Inflammatory macrophage treated with lipopolysaccharide for 4 hours (primary cell): Measurements from ENCODE around the gene KIFC3.
"Not testable (repeated sequence)": the region's sequence is repeated elsewhere in the genome, so short reads cannot be mapped to it uniquely, and the experiment has no call there.

Experiments used
- DNase-seq: peaks from one replicate; pipeline ENCODE4 v3.0.0-alpha.2; 2020

The KIFC3 gene

DNA sequence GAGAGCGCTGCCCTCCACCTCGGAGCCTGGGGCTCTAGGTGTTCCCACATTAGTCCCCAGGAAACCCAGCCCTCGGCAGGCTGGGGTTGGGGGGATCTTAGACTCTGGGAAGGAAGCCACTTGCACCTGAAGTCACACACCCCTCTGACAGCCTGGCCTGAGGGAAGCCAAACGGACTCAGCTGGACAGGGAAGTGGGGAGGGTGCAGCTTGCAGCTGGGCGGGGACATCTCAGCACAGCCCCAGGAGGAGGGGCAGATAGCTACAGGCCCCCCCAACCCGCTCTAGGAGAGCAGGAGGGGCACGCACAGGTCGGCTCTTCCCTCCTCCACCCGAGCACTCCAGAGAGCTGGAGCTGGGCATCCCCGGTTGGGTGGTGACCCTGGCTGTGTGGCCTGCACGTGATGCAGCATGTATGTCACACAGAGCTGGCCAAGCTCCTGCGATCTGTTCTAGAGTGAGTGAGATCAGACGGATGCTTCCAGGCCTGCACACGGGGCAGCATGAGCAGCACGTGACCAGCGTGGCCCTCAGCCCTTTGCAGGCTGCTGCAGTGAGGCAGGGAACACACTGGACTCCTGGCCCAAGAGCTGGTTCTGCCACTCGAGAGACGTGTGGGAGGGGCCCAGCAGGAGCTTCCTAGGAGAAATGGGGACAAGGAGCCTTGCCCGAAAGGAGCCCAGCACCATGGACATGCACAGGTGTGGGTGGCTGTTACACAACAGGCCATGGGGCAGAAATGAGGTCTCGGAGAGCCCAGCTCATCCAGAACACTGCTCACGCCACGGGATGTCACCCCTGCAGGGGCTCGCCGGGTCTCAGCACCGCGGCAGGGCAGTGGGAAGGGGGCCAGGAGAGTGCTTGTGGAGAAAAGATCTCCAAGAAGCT is 15.4 kb downstream of the KIFC3 start:
- DNase-seq = no peak

DNA sequence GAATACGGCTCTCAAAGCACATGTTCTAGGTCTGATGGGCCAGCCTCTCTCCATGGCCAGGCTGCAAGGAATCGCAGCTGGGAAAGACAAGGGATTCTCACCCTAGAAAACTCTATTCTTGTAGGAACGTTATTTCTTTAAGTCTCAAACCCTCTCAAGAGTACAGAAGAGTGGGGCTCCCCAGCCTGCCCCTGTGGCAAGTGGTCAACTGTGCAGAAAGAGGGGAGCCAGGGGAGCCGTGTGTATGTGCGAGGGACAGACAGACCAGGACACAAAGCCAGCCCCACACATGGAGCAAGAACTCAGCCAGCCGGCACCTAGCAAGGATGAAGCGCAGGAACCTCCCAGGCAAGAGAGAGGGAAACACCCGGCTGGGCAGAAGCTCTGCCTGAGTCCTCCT is 16.4 kb downstream of the KIFC3 start:
- no peak for DNase-seq

GRCh38 chr16:57785385-57785784 is 16.9 kb downstream of the KIFC3 start:
- no peak for DNase-seq

DNA sequence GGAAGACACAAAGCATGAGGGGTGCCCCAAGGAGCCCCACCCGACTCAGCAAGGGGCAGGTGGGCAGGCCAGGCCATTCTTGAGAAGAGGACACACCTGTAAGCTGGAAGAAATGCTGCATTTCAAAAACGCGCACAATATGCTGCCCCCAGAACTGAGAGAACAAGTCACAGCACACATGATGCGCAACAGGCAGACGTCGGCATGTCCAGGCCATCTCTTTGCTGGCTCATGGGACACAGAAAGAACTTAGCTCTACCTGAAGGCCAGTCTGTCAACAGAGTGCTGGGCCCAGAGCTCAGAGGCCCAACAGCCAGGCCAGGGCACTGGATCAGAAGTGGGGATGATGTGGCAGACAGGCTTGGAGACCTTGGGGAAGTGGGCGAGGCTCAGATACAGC is 18.0 kb downstream of the KIFC3 start:
- DNase-seq = no peak

GRCh38 chr16:57783883-57784282 is 18.4 kb downstream of the KIFC3 start:
- DNase-seq = no peak

- DNase-seq = no peak
Measured at GRCh38 chr16:57783116-57783515, 19.2 kb downstream of the KIFC3 start.

- not testable (repeated sequence) for DNase-seq
Measured at GRCh38 chr16:57782607-57783055, 19.7 kb downstream of the KIFC3 start.

DNA sequence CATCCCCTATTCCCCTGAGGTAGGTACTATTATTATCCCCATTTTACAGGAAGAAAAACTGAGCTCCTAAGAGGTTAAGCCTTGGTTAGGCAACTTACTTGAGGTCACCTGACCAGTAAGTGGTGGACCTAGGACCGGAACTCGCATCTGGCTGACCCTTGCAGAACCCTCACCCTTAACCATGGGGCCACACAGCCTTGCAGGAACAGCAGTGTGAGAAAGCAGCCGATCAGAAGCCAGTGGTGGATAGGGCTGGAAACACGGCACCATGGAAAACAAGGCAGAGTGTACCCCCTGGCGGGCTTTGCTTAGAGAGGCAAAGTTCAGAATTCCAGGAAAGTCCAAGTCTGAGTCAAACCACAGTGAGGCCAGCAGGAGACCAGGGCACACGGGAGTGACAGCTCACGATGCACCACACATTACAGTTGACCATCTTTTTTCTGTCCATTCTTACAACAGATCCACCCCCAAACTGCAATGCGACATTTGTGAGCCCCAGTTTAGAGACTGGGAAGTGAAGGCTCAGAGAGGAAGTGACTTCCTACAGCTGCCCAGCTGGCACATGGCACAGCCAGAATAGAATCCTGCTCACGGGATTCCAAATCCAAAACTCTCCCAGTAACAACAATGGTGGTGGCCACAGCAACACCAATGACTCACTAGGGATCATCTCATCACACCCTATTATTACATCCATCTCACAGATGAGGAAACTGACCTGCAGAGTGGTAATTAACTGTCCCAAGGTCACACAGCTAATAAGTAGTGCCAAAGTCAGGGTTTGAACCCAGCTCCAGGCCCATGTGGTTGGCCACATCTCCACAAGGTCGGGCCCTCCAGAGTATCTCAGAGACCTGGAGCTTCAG is 20.3 kb downstream of the KIFC3 start:
- peak; percentile 65 for DNase-seq

DNA sequence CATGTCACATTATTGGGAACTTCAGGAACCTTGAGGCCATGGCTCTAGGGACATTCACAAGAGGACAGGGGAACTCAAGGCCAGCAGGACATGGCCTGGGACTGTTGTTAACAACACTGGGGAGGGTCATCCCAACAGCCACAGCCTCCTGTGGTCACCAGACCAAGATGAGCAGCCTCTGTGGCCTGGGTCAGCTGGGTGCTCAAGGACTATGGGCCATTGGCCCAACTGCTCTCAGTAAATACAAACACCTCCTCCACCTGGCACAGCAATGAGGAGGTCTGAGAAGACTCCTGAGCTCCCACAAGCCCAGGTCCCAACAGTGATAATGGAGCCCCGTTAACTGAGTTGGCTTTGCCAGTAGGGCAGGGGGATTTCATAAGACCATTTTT is 20.9 kb downstream of the KIFC3 start:
- DNase-seq = no peak

GRCh38 chr16:57779836-57780235 is 22.5 kb downstream of the KIFC3 start:
- DNase-seq = not testable (repeated sequence)

- DNase-seq = no peak
Measured at GRCh38 chr16:57778658-57779057, 23.6 kb downstream of the KIFC3 start.

DNA sequence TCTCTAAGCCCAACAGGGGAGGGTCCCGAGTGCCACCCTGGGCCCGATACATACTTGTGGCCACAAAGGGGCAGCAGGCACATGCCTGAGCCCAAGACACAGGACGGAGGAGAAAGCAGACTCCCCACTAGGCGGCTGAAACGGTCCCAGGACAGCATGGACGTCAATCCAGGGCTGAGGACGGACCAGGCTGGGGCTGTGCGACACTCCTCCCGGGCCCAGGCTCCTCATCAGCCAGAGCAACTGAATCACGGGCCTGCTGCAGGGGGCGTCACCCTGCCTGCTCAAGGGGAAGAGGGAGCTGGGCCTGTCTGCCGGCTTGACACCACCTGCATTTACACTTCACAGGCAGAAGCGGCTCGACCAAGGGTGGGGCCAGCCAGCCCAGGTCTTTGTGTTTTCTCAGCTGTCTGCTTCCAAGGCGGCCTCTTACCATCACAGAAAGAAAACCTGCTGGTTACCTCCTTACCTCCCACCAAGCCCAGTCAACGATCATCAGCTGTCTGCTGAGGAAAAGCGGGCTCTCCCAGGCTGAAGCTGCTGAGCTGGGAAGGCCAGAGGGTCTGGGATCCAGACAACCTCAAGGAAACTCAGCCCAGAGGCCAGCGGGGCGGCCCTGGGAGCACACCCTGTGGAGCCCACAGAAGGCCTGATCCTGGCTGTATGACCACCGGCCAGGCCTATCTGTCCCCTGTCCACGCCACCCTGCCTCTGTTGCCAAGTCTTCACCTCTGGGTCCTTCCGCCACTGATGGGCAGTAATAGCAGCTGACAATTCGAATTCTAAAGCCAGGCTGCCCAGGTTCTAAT is 26.4 kb downstream of the KIFC3 start:
- no peak for DNase-seq

DNA sequence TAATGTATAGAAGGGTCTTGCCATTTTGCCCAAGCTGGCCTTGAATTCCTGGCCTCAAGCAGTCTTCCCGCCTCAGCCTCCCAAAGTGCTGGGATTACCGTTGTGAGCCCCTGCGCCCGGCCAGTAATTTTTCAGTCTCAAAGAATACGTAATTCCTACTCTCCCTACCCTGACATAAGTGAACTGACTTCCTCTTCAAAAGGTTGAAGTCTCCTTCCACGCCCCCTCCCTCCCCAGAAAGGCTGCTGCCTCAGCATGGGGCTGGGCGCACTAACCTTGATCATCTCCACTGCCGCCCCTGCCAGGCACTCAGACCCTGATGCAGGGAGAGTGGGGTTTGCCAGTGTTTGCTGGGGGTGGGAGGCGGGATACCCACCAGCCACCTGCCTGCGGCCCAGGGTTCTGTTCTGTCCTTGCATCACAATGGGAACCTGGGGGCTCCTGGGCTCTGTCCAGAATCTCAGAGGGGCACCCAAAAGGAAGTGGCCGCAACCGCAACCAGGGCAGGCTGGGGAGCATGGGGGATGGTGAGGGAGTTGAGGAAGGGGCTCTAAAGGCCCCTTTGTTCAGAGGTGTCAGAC is 27.5 kb downstream of the KIFC3 start:
- no peak for DNase-seq

GRCh38 chr16:57773655-57774295 is 28.5 kb downstream of the KIFC3 start:
- DNase-seq = peak; percentile 13

GRCh38 chr16:57773019-57773418 is 29.3 kb downstream of the KIFC3 start:
- DNase-seq = no peak

DNA sequence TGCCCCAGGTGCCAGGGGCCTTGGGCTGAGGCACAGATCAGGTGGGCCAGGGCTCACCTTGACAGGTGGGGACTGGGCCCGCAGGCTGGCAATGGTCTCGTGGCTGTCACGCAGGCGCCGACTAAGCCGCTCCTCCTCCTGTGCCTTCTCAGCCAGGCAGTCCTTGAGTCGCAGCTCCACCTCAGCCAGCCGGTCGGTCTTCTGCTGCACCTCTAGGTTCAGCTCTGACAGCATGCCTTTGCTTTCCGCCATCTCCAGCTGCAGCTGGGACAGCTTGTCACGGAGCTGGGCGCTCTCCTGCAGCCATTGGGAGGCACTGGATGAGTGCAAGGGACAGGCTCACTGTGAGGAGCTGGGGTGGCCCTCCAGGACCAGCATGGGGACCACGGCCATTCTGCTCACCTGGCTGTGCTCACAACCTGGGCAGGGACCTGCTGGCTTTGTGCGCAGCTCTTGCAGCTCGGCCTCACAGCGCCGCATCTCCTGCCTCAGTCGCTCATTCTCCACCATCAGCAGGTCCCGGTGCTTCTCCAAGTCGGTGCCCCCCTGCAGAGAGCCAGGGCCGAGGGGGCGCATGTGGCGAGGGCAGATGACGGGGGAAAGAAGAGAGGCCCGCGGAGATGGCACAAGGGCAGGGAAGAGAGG is 31.0 kb downstream of the KIFC3 start:
- no peak for DNase-seq

GRCh38 chr16:57770361-57770760 is 31.9 kb downstream of the KIFC3 start:
- no peak for DNase-seq

DNA sequence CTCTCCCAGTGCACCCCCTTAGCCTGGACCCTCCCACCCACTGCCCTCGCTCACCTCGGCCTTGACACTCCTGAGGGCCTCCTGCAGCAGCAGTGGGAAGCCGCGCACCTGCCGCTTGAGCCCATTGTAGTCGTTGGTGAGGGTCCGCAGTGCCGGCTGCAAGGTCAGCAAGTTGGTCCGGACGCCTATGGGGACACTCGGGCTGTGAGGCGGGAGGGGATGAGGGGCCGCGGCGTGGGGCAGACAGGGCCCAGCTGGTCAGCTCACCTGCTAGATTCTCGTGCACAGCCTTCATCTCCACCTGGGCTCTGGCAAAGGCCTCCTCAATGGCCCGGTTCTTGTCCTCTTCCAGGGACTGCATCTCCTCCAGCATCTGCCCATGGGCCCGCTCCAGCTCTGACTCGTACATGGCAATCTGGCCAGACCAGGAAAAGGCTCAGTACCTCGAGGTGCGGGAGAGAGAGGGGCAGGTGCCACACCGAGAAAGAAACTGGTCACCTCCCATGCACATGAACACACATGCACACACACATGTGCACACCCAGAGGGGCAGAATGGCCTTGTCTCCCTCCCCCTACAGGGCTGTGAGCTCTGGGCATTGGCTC is 32.6 kb downstream of the KIFC3 start:
- no peak for DNase-seq

DNA sequence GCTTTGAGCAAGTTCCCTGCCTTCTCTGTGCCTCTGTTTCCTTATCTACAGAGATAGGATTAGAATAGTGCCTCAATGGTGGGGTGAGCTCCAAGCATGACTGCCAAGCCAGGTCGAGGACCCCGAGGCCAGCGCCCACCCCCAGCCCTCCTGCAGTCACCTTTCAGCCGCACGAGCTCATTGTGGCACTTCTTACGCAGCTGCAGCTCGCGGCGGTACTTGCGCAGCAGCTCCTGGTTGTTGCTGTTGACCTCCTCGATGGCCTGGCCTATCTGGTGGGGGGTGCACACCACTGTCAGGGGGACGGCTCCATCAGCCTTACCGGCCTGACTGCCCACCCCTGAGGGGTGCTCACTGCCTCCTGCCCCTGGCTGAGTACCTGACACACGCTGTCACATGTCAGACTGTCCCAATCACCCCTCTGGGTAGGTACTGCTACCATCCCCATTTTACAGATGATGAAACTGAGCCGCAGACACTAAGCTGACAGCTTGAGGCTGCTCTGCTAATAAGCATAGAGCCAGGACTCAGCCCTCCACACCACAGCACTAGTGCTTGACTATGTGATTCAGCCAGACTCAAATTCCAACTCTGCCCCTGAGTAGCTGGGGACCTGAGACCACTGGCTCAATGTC is 35.5 kb downstream of the KIFC3 start:
- DNase-seq = no peak

- no peak for DNase-seq
Measured at GRCh38 chr16:57765160-57765728, 37.0 kb downstream of the KIFC3 start.
